VCaP (cell line): ENCODE results near the gene RBM12.

Source experiments
- H3K27ac ChIP-seq: fragments of 450-650 bp; 2 replicates; pipeline ENCODE4 v1.5.1; 2017
- TF ChIP-seq, protein P1 (sequence below): fragments of 450-650 bp; conservative IDR thresholded peaks from 2 replicates; pipeline ENCODE4 v1.5.1; 2017; ENCODE audit warnings: mild to moderate bottlenecking, moderate library complexity

The RBM12 gene

DNA sequence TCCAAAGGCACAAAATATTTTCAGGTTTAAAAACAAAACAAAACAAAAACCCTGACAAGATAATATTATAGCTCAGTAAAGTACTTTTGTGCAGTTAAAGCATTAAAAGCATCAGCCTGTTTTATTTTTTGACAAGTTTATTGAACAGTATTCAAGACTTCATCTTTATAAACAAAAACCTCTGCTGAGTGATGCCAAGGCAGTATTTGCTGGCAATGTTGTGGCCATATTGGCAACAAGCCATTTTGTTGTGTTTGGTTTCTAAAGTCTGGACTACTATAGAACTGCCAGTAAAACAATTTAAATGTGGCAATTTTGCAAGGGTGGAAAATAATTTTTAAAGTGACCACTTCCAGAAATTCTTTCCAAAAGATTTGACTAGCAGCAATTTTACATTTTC lies 15.9 kb downstream of the RBM12 start:
- peak overlapping the region; percentile 23; the same call in 1 of the 2 replicates for H3K27ac ChIP-seq
- TF ChIP-seq, protein P1, sequence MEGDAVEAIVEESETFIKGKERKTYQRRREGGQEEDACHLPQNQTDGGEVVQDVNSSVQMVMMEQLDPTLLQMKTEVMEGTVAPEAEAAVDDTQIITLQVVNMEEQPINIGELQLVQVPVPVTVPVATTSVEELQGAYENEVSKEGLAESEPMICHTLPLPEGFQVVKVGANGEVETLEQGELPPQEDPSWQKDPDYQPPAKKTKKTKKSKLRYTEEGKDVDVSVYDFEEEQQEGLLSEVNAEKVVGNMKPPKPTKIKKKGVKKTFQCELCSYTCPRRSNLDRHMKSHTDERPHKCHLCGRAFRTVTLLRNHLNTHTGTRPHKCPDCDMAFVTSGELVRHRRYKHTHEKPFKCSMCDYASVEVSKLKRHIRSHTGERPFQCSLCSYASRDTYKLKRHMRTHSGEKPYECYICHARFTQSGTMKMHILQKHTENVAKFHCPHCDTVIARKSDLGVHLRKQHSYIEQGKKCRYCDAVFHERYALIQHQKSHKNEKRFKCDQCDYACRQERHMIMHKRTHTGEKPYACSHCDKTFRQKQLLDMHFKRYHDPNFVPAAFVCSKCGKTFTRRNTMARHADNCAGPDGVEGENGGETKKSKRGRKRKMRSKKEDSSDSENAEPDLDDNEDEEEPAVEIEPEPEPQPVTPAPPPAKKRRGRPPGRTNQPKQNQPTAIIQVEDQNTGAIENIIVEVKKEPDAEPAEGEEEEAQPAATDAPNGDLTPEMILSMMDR: no peak

DNA sequence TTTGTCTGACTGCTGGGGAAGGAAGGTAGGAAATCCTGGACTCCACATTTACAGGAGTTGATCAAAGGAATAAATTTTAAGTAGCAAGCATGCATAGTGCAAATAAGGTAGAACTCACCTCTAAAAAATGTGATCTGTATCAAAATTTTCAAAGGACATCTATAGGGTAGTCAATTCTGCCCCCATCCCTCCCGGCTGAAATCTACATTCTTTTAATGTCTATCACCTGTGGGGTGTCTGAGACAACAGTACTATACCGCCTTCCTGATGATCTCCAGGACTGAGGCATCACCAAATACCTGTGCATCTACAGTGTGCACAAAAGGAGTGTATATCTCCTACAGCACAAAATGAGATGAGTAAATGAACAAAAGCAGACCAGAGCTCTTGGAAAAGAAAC lies 19.9 kb downstream of the RBM12 start:
- H3K27ac ChIP-seq: no peak overlapping the region
- TF ChIP-seq, protein P1: no peak

DNA sequence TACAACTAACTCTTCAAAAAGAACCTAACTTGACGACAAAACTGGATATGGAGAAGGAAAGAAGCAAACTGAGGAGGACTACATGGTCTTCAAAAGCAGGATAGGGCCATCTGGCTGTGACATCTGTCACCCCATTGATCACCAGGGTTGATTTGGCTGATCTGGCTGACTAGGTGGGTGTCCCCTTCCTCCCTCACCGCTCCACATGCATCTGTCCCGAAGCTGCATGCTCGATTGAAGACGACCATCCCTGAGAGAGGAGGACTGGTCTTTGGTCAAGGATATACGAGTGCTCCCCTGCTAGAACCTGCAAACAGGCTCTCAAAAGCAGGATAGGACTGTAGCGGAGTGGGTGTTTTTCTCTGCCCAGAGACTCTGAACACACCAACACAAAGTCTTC lies 21.7 kb downstream of the RBM12 start:
- no peak overlapping the region for H3K27ac ChIP-seq
- TF ChIP-seq, protein P1: no peak

DNA sequence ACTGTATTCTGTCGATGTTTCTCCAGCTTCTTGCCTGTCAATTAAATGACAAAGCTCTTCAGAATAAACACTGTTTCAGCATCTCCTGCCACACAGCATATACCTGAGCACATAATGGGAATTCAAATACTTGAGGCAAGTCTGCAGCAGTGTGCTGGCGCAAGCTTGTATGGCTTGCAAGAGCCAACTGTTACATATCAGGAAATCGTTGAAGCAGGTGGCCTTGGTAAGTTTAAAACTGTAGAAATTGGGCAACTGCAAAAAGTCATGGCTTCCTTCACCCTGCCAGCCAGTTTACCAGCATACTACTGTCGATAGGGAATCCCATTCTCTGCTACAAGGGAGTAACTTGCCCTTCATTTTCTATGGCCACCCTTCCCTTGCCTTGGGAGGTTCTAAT lies 23.0 kb downstream of the RBM12 start:
- TF ChIP-seq, protein P1: no peak
- H3K27ac ChIP-seq: no peak overlapping the region

DNA sequence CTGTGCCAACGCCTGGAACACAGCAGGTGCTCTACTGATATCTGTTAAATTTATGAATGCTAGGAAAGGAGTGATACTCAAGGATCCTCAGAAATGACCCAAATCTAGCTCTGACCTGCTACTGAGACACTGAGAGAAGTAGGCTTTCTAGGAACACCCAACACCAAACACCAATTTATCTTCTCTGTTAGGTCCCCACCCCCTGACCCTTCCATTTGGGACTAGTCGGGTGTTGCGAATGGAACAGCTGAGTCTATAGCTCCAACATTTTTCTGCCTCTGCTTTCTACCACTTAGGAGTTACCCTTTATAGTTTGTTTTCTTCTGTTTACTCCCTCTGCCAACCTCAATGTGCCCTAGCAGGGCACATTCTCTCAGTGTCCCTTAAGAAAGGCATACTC lies 24.0 kb downstream of the RBM12 start:
- TF ChIP-seq, protein P1: no peak
- no peak overlapping the region for H3K27ac ChIP-seq

DNA sequence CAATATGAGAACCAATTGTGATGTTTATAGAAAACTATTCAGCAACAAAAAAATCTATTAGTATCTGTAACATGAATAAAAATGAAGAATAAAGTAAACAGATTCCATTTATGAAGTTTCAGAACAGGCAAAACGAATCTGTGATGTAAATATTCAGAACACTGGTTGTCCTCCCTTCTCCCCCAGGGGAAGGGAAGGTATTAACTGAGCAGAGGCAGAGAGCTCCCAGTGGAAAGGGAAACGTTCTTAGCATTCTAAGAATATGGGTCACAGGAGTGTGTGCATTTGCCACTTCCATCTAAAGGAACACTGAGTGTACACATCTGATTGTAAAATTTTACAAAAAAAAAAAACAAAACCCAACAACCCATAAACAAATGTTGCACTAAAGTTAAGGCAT lies 25.9 kb downstream of the RBM12 start:
- no peak overlapping the region for H3K27ac ChIP-seq
- TF ChIP-seq, protein P1: no peak

DNA sequence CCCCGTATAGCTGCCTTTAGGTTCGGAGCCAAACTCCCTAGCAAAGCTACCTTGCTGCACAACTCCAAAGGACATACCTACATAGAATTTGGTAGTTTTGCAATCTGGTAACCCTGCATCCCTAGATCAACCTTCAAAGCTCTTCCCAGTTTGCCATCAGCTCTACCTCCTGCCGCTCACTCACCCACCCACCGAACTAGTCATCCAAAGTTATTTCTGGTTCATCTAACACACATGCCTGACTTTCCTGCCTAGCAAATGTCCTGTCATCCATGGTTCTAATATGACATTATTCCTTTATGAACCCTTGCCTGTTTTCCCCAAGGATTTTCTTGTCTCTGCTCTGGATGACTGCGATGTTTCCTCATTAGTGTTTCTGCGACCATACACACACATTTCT lies 27.4 kb downstream of the RBM12 start:
- no peak overlapping the region for H3K27ac ChIP-seq
- TF ChIP-seq, protein P1: no peak

DNA sequence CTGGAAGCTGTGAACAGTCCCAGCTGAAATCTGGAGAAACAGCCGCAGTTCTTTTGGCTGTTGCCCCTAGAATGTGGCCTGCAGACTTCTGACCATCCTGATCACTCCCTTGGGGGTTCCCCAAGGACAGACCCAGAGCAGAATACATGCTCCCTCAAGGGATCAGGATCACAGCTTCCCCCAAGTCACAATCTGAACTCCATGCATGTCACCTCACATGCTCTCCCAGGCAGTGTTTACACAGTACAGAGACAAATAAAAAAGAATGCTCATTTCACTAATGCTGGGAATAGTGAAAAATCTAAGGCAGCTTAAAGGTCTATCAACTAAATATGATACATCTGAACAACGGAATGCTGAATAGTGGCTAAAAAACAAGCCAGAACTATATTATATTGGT lies 28.6 kb downstream of the RBM12 start:
- H3K27ac ChIP-seq: peak overlapping the region; percentile 17; the same call in 1 of the 2 replicates
- TF ChIP-seq, protein P1: no peak
